ENCODE results near the gene RPS6KL1.

GRCh38 chr14:74963178-74963704, 40.2 kb upstream of the RPS6KL1 start:
- no peak for TF ChIP-seq YY1 (IDR thresholded peaks at IDR 0.05; ENCODE audit: low read depth)
- no peak for TF ChIP-seq REST (IDR thresholded peaks at IDR 0.05; ENCODE audit: low read depth)
- TF ChIP-seq CEBPB (IDR thresholded peaks at IDR 0.05): no peak
- no peak for TF ChIP-seq EP300 (IDR thresholded peaks at IDR 0.05; ENCODE audit: borderline replicate concordance)
- TF ChIP-seq RAD21 (IDR thresholded peaks at IDR 0.05; ENCODE audit: low read depth): no peak
- no peak for TF ChIP-seq NFIC (IDR thresholded peaks at IDR 0.05)
- TF ChIP-seq MAX (IDR thresholded peaks at IDR 0.05): no peak
- no peak for TF ChIP-seq TEAD4 (IDR thresholded peaks at IDR 0.05)
- no peak for TF ChIP-seq TAF1 (IDR thresholded peaks at IDR 0.05; ENCODE audit: low read depth)

Data from Ishikawa (cell line).